PC-3 (cell line): ENCODE measurements around the gene AAR2. TPM values are rescaled to one million over a fixed set of nuclear protein-coding genes. Genes with fewer than 3 reads are reported as not detected.

Source experiments
- ATAC-seq: fragments of 200-7000 bp; cut with Tn5 transposase; 2 replicates; pipeline ENCODE4 v1.9.1; 2020; ENCODE audit warnings: mild to moderate bottlenecking, moderate library complexity
- BruUV-seq: library from RNA; stranded (reverse); fragments of 400-500 nt; replicated peaks from 2 replicates; lab custom pipeline; 2021; lab: Mats Ljungman, UMichigan
- CTCF ChIA-PET: fragments of 300-600 bp; sonication (Branson Sonifier 250); formaldehyde crosslinking; loops from one replicate; lab custom pipeline; 2022; ENCODE audit warnings: antibody characterized with exemption; lab: Charles Lee
- POLR2A ChIA-PET: fragments of 300-600 bp; sonication (Branson Sonifier 250); formaldehyde crosslinking; loops from one replicate; lab custom pipeline; 2022; ENCODE audit warnings: antibody characterized with exemption; ENCODE audit not compliant: unreplicated experiment; lab: Charles Lee
- DNase-seq: peaks from one replicate; pipeline ENCODE4 v3.0.0-alpha.2; 2015
- H2AFZ ChIP-seq: fragments of 300-600 bp; sonication (generic); 2 replicates; pipeline ENCODE4 v1.6.0; 2016; ENCODE audit warnings: antibody characterized with exemption, low read length
- H3F3A ChIP-seq: fragments of 300-600 bp; sonication (generic); one replicate; pipeline ENCODE4 v1.6.0; 2017; ENCODE audit warnings: antibody characterized with exemption, low read length, control low read depth, mild to moderate bottlenecking; ENCODE audit not compliant: unreplicated experiment
- H3K27ac ChIP-seq: fragments of 300-600 bp; sonication (generic); 2 replicates; pipeline ENCODE4 v1.5.1; 2016; ENCODE audit warnings: mild to moderate bottlenecking, low read length
- H3K27me3 ChIP-seq: fragments of 300-600 bp; sonication (generic); 2 replicates; pipeline ENCODE4 v1.6.1; 2016; ENCODE audit warnings: low read length, mixed read lengths
- H3K36me3 ChIP-seq: fragments of 300-600 bp; sonication (generic); 2 replicates; pipeline ENCODE4 v1.6.1; 2016; ENCODE audit warnings: low read depth, mixed run types, low read length, mixed read lengths
- H3K4me1 ChIP-seq: fragments of 300-600 bp; sonication (generic); 2 replicates; pipeline ENCODE4 v1.5.1; 2016; ENCODE audit warnings: low read length; ENCODE audit not compliant: insufficient read depth
- H3K4me2 ChIP-seq: fragments of 300-600 bp; sonication (generic); 2 replicates; pipeline ENCODE4 v1.6.0; 2016; ENCODE audit warnings: low read length
- H3K4me3 ChIP-seq: fragments of 300-600 bp; sonication (generic); 2 replicates; pipeline ENCODE4 v1.5.1; 2016; ENCODE audit warnings: mild to moderate bottlenecking, low read length, mixed read lengths
- H3K79me2 ChIP-seq: fragments of 300-600 bp; sonication (generic); 2 replicates; pipeline ENCODE4 v1.6.1; 2017; ENCODE audit warnings: low read length, mixed read lengths
- H3K9ac ChIP-seq: fragments of 300-600 bp; sonication (generic); 2 replicates; pipeline ENCODE4 v1.6.0; 2016; ENCODE audit warnings: mild to moderate bottlenecking, low read length
- H3K9me2 ChIP-seq: fragments of 300-600 bp; sonication (generic); replicated peaks from 2 replicates; pipeline ENCODE4 v1.6.1; 2016; ENCODE audit warnings: mixed run types, low read length, mixed read lengths
- H3K9me3 ChIP-seq: fragments of 300-600 bp; sonication (generic); 2 replicates; pipeline ENCODE4 v1.6.1; 2016; ENCODE audit warnings: low read length, mixed read lengths
- H4K20me1 ChIP-seq: fragments of 300-600 bp; sonication (generic); 2 replicates; pipeline ENCODE4 v1.6.1; 2016; ENCODE audit warnings: low read length, mixed read lengths
- CTCF ChIP-seq: fragments of 300-600 bp; sonication (generic); conservative IDR thresholded peaks from 2 replicates; pipeline ENCODE4 v1.5.1; 2017; ENCODE audit warnings: antibody characterized with exemption, low read depth, mild to moderate bottlenecking, low read length
- EZH2 ChIP-seq: fragments of 300-600 bp; sonication (generic); IDR thresholded peaks from one replicate; pipeline ENCODE4 v1.6.1; 2017; ENCODE audit warnings: antibody characterized with exemption, mild to moderate bottlenecking, low read length; ENCODE audit not compliant: unreplicated experiment
- EZH2phosphoT487 ChIP-seq: fragments of 300-600 bp; sonication (generic); IDR thresholded peaks from 2 replicates; pipeline ENCODE4 v1.6.1; 2018; ENCODE audit warnings: mild to moderate bottlenecking, antibody characterized with exemption, low read length, borderline replicate concordance
- intact Hi-C: fragments of 100-400 bp; cut with micrococcal nuclease; formaldehyde crosslinking; loops from 2 replicates; pipeline ENCODE4 v1.9.0; 2023
- total RNA-seq: library from RNA; depleted of rRNA; stranded (reverse); fragments of >200 nt; gene quantifications from 2 replicates; pipeline ENCODE4 v1.2.3, GENCODE V29; 2014

The AAR2 gene
- total RNA-seq, 1 experiment from 2014 or later = 41.1 TPM

DNA sequence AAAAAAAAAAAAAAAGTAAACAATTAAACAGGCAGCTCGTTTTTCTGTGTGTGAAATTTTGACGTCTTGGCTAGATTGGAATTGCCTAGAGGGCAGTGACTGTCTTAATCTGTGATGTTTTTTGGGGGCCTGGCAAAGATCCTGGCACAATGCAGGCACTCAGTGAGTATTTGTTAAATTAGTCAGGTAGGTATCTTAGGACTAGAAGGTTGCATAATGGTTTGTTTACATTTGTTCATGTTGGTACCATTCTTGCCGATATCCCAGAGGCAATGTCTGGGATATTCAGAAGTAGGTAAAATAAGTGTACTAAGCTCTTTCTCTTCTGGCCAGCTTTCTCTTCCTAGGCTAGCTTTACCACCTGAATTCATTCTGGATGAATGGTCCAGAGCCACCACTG lies 2.5 kb downstream of the AAR2 start:
- Histone ChIP-seq H3K4me2 (peak overlapping the region; percentile 23), H3K27ac (no peak overlapping the region), H3K4me1 (peaks cover 21% of the 10 kb centered on the region), H4K20me1 (no peaks in the 10 kb centered on the region), H3F3A (no peaks in the 10 kb centered on the region), H3K9me3 (no peaks in the 10 kb centered on the region), H3K4me3 (no peak overlapping the region), H3K9me2 (no peaks in the 10 kb centered on the region), H2AFZ (no peak overlapping the region), H3K79me2 (peaks cover 71% of the 10 kb centered on the region), H3K36me3 (peaks cover 23% of the 10 kb centered on the region; the same call in 1 of the 2 replicates), H3K9ac (no peak overlapping the region), H3K27me3 (no peaks in the 10 kb centered on the region)
- CTCF ChIA-PET = interaction anchor here (0.6 kb wide), 1 partner anchor 200 kb away, joined by 3 read pairs; no protein-coding TSS in a partner anchor
- POLR2A ChIA-PET = no interaction called here
- BruUV-seq = no TSS peak
- ATAC-seq (no peak), DNase-seq (peak; percentile 53)
- TF ChIP-seq EZH2phosphoT487 (no peak), CTCF (no peak), EZH2 (no peak)
- intact Hi-C loops = no loop called here

DNA sequence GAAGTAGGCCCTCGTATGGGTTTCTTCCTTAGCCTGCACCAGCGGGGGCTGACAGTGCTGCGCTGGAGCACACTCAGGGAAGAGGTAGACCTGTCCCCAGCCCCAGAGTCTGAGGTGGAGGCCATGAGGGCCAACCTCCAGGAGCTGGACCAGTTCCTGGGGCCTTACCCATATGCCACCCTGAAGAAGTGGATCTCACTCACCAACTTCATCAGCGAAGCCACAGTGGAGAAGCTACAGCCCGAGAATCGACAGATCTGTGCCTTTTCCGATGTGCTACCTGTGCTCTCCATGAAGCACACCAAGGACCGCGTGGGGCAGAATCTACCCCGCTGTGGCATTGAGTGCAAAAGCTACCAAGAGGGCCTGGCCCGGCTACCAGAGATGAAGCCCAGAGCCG lies 3.8 kb downstream of the AAR2 start:
- TF ChIP-seq CTCF (no peak), EZH2phosphoT487 (no peak), EZH2 (no peak)
- no peak for ATAC-seq
- no peak overlapping the region for H2AFZ ChIP-seq
- H3F3A ChIP-seq = no peaks in the 10 kb centered on the region
- no peak overlapping the region for H3K27ac ChIP-seq
- peaks cover 35% of the 10 kb centered on the region for H3K36me3 ChIP-seq
- ChIA-PET CTCF (no interaction called here), POLR2A (no interaction called here)
- no peak overlapping the region for H3K4me2 ChIP-seq
- H4K20me1 ChIP-seq = no peaks in the 10 kb centered on the region
- H3K9me3 ChIP-seq = no peaks in the 10 kb centered on the region
- intact Hi-C loops = no loop called here
- no peaks in the 10 kb centered on the region for H3K9me2 ChIP-seq
- H3K27me3 ChIP-seq = no peaks in the 10 kb centered on the region
- H3K79me2 ChIP-seq = peaks cover 71% of the 10 kb centered on the region
- no TSS peak for BruUV-seq
- no peak for DNase-seq
- peaks cover 21% of the 10 kb centered on the region for H3K4me1 ChIP-seq
- no peak overlapping the region for H3K4me3 ChIP-seq
- H3K9ac ChIP-seq = no peak overlapping the region

DNA sequence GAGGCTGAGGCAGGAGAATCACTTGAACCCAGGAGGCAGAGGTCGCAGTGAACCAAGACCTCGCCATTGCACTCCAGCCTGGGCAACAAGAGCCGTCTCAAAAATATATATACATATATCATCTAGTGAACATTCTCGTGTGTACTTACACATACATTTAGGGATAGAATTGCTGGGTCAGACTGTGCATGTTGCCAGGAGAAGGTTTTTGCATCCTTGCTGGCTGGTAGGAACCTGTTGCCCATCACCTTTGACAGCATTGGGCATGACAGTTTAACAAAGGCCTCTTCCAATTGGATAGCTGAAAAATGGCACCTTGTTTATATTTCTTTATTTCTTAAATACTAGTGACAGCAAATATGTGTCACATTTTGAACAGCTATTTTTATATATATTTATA lies 5.4 kb downstream of the AAR2 start:
- H4K20me1 ChIP-seq = no peaks in the 10 kb centered on the region
- H3K9me2 ChIP-seq = no peaks in the 10 kb centered on the region
- no peaks in the 10 kb centered on the region for H3K9me3 ChIP-seq
- H2AFZ ChIP-seq = no peak overlapping the region
- BruUV-seq = no TSS peak
- H3K4me1 ChIP-seq = peaks cover 16% of the 10 kb centered on the region
- ATAC-seq (no peak), DNase-seq (no peak)
- H3K27me3 ChIP-seq = no peaks in the 10 kb centered on the region
- no peaks in the 10 kb centered on the region for H3F3A ChIP-seq
- H3K4me2 ChIP-seq = no peak overlapping the region
- no peak overlapping the region for H3K27ac ChIP-seq
- ChIA-PET CTCF (no interaction called here), POLR2A (no interaction called here)
- no peak for TF ChIP-seq EZH2phosphoT487
- TF ChIP-seq EZH2 = no peak
- TF ChIP-seq CTCF = no peak
- H3K79me2 ChIP-seq = peaks cover 63% of the 10 kb centered on the region
- H3K4me3 ChIP-seq = no peak overlapping the region
- H3K9ac ChIP-seq = no peak overlapping the region
- peaks cover 50% of the 10 kb centered on the region for H3K36me3 ChIP-seq
- intact Hi-C loops = no loop called here
